HL-60 (cell line): ENCODE results near the gene SYT12.

ENCODE experiments used
- CTCF ChIP-seq: IDR thresholded peaks from one replicate; pipeline ENCODE4 v1.5.1; 2011; ENCODE audit warnings: low read length, control low read depth, inconsistent platforms; ENCODE audit not compliant: insufficient read depth
- GABPA ChIP-seq: IDR thresholded peaks from 2 replicates; pipeline ENCODE4 v1.6.1; 2012; ENCODE audit warnings: low read depth

- no peak for TF ChIP-seq CTCF
- TF ChIP-seq GABPA: no peak
These were observed 43.5 kb upstream of the SYT12 start for GRCh38 chr11:66979336-66979980.
